Amniotic epithelial cell (primary cell): ENCODE results near the gene USP9Y.
"Not testable (repeated sequence)": the region's sequence is repeated elsewhere in the genome, so short reads cannot be mapped to it uniquely, and the experiment has no call there.

ENCODE experiments used
- DNase-seq: peaks from one replicate; pipeline ENCODE4 v3.0.0-alpha.2; 2010; ENCODE audit warnings: low read depth

Gene USP9Y, protein sequence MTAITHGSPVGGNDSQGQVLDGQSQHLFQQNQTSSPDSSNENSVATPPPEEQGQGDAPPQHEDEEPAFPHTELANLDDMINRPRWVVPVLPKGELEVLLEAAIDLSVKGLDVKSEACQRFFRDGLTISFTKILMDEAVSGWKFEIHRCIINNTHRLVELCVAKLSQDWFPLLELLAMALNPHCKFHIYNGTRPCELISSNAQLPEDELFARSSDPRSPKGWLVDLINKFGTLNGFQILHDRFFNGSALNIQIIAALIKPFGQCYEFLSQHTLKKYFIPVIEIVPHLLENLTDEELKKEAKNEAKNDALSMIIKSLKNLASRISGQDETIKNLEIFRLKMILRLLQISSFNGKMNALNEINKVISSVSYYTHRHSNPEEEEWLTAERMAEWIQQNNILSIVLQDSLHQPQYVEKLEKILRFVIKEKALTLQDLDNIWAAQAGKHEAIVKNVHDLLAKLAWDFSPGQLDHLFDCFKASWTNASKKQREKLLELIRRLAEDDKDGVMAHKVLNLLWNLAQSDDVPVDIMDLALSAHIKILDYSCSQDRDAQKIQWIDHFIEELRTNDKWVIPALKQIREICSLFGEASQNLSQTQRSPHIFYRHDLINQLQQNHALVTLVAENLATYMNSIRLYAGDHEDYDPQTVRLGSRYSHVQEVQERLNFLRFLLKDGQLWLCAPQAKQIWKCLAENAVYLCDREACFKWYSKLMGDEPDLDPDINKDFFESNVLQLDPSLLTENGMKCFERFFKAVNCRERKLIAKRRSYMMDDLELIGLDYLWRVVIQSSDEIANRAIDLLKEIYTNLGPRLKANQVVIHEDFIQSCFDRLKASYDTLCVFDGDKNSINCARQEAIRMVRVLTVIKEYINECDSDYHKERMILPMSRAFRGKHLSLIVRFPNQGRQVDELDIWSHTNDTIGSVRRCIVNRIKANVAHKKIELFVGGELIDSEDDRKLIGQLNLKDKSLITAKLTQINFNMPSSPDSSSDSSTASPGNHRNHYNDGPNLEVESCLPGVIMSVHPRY (N-terminal part only)

DNA sequence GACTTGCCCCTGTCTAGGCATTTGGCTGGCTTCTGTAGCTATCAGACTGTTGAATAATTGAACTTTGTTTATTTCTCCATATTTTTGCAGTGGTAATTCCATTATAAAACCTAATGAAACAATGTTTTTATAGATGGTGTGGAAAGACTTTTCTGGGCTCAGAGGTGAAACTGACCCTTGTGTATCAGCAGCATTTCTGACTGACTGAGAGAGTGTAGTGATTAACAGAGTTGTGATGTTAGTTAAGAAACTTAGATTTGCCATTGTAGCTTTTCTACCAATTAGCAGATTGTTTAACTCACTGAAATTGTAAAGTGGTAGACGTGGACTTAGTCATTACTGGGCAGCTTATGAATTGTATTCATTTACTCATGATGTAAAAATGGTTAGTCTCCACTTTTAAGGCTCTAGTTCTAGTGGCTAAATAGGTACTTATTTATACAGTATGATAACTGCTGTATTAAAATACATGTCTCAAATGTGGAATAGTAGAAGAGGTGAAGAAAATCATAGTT is at the start of gene USP9Y:
Gene USP9Y (plus strand): TSS at position 51 of the 515 bp plus-strand sequence. CDS start 8,217 bp downstream, outside the sequence.
- no peak for DNase-seq

DNA sequence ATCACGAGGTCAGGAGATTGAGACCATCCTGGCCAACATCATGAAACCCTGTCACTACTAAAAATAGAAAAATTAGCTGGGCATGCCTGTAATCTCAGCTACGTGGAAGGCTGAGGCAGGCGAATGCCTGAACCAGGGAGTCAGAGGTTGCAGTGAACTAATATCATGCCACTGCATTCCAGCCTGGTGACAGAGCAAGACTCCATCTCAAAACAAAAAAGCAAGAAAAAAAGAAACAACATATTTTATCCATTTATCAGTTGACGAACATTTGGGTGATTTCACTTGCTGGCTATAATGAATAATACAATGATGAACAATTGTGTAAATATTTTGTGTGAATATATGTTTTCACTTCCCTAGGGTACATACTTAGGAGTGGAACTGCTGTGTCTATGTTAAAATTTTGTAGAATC is 49.4 kb upstream of the USP9Y start:
- peak; percentile 89 for DNase-seq

DNA sequence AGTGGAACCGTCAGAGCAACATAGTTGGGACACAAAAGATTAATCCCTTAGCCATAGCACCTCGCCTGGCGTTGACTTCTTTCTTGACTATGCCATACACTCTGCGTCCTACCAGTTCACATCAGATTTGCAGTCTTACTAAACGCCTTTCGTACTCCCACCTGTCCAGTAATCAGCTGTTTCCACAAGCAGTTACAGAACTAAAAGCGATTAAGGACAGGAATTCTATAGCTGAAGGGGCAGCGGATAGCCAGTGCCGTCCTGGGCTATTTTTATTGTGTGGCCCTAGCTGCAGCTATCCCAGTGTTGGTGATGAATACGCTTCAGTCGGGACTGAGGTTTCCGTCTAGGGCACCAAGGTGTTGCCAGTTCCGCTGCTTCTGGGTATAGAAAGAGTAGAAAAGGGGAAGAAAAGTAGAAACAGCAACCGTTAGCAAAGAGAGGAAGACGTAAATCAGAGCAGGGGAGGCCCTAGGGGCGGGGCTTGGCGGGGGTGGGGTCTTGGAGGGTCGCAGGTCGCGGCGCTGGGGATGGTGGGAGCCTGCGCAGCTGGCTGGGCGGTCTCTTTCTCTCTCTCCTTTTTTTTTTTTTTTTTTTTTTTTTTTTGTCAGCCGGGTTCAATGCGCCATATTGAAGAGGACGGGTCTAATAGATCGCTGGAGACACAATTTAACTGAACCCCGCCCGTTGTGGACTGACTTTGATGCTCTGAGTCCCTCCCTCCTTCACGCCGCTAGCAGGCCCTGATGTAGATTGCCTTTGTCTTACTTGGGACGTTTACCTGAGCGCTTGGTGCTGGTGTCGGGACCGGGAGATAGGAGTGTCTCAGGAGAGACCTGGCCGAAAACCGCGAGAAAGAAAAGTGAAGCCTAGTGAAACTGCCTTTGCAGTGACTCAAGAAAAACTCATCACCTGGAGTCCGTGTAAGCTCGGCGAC is 39.0 kb upstream of the USP9Y start:
- peak; percentile 74 for DNase-seq

DNA sequence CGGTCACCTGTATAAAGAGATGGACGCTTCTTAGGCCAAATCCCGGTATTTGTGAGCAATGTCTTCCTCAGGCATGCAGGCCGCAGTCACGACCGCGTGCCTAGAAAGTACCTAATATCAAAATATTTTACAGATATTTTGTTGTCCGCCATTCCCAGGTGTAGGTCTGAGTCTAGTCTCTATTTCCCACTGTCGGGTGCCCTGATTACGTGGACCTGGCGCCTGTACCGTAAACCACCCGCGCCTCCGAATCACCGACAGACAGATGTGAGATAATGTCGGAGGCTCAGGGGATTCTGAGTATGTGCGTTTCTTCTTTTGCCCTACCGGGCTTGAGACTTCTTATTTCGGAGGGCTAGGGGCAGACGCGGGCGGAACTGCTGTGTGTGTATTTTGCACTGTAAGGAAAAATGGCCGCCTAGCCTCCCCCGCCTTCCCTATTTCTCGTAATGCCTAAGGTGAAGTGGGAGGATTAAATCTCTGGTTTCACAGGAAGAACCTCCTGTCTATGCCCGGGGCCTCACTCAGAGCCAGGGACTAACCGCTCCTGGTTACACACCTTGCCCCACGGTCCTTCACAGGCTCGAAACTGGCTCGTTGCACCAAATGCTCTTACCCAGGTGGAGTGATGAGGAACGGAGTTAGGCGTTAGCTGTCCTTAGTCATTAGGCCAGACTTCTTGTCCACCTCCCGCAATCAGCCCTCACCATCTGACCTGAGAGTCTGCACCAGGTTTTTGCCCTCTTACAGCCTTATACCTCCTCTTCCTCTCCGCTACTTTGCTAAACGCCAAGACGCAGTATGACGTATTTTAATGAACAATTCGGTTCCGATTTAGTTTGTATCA is 38.1 kb upstream of the USP9Y start:
- DNase-seq = peak; percentile 44

DNA sequence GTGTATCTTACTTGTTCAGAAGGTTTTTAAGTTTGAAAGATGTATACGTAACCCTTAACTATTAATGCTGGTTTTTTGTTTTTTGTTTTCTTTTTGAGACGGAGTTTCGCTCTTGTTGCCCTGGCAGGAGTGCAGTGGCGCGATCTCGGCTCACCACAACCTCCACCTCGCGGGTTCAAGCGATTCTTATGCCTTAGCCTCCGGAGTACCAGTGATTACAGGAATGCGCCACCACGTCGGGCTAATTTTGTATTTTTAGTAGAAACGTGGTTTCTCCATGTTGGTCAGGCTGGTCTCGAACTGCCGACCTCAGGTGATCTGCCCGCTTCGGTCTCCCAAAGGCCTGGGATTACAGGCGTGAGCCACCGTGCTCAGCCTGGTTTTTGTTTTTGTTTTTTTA is 37.2 kb upstream of the USP9Y start:
- DNase-seq = not testable (repeated sequence)

DNA sequence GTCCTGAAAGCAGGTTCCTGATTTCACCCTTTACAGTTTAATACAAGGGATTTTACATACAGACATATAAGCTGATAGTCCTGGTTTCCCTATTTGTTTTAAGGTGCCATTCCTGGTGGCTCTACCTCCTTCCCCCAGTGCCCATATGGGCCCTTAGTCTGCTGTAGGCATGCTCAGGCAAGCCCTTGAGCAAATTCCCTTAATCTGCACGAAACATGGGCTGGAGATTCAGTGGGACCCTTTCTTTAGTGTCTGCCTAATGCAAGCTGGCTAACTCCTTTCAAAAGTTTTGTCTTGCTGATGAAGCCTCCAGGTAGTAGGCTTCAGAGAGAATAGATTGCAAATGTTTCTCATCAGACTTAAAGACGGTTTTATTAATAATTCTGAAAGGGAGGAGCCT is 22.9 kb upstream of the USP9Y start:
- no peak for DNase-seq

DNA sequence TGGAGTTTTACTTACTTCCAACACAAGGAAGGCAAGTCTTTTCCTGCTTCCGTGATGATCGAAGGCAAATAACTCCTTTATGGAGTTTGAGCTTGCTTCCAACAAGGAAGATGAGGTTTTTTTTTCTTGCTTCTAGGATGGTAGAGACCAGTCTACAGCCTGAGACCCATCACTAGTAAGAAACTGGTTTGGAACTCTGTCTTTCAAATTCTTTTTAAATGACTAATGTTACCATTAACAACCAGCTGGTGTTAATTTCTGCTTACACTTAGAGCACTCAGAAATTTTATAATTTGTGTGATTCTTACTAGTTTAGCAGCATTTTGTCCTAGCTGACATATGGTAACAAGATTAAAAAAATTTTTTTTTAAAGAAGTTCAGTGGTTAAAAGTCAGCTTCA is 19.5 kb upstream of the USP9Y start:
- no peak for DNase-seq

DNA sequence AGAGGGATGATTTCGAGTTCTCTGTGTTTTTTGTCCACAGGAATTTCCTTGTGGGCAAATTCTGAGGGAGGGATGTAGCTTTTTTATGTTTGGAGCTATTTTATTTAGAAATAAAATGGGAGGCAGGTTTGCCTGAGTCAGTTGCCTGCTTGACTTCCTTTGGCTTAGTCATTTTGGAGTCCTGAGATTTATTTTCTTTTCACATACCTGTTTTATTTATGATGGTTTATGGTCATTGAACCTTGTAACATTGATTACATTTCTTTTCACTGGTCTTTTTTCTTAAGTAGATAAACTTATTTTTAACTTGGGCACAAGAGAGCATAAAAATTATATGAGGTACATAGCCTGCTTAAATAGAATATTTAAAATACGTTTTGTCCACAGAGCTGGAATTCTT is 12.7 kb upstream of the USP9Y start:
- DNase-seq = no peak

DNA sequence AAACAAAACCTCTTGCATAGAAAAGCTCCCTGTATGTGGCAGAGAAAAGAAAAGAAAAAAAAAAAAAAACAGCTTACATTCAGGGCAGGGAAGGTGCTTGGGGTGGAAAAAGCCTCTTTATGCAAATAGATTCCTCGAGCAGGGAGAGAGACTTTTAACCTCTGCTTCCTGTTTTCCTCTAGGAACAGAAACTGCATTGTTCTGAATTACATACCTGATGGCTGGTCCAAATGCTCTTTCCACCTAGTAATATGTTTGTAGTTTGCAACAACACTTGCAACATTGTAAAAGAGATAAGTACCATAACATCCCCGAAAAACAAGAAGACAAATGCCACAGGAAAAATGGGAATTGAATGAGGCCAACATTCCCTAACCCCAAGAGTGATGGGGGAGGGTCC is 944 bp upstream of the USP9Y start:
- no peak for DNase-seq

DNA sequence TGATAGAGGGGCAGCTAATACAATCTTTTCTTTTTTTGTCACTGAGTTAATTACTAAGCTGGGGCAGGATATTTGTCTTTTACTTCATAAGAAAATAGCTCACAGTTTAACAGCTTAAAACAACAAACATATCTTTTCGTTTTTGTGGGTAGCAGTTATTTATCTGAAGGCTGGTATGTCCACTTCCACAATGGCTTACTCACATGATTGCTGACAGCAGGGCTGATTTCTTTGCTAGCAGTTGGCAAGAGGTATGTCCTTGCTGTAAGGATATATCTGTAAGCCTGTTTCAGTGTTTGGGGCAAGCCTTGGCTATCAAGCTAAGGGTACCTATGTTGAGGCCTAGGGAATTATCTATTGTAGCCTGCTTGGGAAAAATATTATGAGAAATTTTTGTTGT is 1.1 kb downstream of the USP9Y start:
- DNase-seq = peak; percentile 73

DNA sequence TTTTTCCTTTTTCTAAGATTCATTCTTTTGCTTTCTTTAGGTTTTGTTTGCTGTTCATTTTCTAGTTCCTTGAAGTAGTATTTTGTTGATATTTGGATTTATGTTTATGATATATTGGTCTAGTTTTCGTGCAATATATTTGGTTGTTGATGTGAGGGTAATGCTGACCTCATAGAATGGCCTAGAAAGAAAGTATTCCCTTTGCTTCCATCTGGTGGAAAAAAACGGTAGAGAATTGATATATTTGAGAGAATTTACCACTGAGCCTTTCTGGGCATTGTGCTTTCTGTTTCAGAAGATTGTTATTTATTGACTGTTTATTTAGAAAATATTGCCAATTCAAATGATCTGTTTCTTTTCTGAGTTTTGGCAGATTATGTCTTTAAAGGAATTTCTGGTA is 9.4 kb downstream of the USP9Y start:
- DNase-seq = no peak

DNA sequence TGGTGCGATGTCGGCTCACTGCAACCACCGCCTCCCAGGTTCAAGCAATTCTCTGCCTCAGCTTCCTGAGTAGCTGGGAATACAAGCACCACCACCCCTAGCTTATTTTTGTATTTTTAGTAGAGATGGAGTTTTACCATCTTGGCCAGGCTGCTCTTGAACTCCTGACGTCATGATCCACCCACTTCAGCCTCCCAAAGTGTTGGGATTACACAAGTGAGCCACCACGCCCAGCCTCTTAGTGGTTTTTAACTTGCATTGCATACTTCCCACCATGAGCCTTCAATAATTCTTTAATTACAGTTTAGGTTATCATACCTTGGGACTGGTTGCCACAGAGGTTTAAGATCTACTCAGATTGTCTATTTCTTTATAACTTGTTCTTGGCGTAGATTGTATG is 14.3 kb downstream of the USP9Y start:
- DNase-seq = no peak

DNA sequence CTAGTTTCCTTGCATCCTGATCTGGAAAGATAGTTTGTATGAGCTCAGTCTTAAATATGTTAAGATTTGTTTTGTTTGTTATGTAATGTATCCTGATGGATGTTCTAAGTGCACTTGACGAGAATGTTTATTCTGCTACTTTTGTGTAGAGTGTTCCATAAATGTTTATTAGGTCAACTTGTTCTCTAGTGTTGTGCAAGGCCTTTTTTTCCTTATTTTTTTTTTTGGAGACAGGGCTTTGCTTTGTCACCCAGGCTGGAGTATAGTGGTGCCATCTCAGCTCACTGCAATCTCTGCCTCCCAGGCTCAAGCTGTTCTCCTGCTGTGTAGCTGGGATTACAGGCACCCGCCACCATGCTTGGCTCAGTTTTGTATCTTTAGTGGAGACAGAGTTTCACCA is 28.7 kb downstream of the USP9Y start:
- DNase-seq = peak; percentile 26

DNA sequence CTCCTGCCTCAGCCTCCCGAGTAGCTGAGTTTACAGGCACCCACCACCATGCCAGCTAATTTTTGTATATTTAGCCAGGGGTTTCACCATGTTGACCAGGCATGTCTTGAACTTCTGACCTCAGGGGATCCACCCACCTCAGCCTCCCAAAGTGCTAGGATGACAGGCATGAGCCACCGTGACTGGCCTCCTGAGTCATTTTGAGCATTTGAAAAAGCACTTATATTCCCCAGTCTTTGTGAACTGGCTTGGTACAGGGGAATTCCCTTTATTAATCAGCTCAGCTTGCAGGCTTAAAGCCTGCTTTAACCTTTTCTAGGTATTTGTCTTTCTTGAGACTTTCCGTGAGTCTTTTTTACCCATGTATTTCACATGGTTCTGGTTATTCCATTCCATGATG is 32.6 kb downstream of the USP9Y start:
- DNase-seq = peak; percentile 28

DNA sequence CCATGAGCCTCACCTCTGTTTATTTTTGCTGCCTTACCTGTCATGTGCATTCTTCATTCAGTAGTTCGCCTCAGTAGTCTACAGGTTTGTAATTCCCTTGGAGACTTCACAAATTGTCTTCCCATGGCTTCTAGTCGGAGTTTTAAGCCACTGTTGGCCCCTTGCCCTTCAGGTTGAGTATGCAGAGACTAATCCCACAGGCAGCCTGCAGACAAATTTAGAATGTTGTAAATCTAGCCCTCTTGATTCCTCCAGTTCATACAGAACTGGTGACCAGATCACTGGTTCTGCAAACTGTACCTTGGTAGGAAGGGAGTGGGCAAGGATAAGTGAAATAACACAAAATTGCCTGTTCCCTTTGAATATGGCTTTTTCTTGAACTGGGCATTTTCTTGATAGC is 33.0 kb downstream of the USP9Y start:
- DNase-seq = no peak

DNA sequence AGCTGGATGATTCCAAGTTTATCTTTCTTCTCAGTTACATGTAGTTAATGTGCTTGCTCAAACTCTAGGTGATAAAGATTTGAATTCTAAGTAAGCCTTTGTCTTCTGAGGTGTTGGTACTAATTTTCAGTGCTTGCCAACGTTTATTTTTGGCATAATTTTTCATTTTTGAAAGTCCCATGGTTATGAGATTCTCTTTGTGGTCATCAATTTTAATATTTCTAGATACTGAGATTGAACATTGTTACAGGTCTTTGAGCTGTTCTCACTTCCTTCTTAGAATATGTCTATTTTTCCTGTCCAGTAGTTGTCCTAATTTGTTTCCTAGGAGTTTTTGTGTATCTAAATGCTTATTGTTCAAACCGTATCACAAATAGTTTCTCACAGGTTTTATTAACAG is 40.4 kb downstream of the USP9Y start:
- DNase-seq = no peak

DNA sequence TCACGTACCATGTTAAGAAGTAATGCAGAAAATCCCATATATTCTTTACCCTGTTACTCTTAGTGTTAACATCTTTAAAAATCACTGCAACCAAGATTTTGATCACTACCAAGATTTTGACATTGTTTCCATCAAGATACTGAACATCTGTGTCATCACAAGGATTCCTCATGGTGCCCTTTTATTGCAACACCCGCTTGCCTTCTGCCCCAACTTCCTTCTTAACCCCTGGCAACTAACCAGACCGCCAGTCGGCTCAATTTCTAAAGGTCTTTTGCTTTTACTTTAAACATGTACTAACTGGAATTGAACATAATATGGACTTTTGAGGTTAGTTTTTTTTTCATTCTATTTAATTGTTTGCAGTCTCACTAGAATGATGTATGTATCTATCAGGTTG is 41.7 kb downstream of the USP9Y start:
- peak; percentile 7 for DNase-seq

DNA sequence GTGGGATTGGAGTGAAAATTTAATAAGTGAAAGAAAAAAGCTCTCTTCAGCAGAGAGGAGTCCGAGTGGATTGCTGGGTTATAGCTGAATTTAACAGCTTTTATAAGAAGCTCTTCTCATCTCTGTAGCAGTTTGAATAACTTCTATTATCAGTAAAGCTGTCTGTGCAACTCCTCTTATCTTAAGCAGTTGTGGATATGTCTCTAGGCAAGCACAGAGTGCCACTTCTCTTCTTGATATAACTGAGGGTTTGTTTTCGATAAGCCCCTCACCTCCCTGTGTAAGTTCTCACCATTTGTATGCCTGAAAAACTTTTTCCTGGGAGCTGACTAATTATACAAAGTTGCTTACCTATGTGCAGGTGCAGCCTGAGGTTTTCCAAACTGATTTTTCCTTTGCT is 43.1 kb downstream of the USP9Y start:
- DNase-seq = no peak

DNA sequence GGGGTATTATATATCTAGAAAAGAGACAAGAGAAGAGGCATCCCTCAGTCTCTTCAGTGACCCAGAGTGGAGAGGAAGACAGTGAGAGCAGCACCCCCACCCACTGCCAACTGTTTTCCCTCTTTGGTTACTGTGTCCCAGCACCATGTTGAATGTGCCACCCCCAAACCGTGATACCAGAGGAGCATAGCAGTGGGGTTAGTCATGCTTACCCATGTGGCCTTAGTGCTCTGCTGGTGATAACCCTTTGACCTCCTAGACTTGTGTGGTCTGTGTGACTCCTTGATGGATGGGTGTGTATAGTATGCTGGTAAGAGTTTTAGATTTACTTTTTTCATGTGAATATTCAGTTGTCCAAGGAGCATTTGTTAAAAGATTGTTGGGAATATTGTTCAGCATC is 48.3 kb downstream of the USP9Y start:
- peak; percentile 44 for DNase-seq

DNA sequence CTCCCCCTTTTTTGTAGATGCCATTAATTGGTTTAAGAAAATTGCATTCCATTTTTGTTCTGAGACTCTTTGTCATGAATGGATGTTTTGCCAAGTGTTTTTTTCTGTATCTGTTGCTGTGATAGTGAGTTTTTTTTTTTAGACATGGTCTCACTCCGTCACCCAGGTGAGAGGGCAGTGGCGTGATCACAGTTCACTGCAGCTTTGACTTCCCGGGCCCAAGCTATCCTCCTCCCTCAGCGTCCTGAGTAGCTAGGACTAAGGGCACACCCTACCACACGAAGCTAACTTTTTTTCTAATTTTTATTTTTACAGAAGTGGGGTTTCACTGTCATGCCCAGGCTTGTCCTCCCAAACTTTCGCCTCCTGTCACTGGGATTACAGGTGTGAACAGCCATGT is 51.8 kb downstream of the USP9Y start:
- no peak for DNase-seq

DNA sequence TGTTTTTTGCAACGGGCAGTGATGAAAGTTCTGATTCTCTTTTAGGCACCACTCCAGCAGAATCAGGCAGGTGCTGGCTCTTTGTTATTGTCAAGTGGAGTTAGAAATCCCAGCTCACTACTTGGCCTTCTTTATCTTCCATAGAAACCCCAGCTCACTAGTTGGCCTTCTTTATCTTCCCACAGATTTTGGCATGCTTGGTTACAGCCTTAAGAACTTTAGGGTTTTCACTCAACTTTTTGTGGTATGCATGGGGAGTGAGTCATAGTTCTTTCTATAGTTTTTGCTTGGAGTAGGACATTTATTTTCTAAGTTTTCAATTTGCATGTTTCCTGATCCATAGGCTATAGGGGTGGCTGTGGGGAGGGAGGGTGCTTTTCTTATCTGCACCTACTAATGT is 55.0 kb downstream of the USP9Y start:
- peak; percentile 68 for DNase-seq
